HG03139 (cell line): ENCODE data around the gene VPS33B.
"Not testable (repeated sequence)": the region's sequence is repeated elsewhere in the genome, so short reads cannot be mapped to it uniquely, and the experiment has no call there.

Source experiments
- ATAC-seq: cut with Tn5 transposase; IDR thresholded peaks from one replicate; pipeline ENCODE4 v1.9.1; 2021; ENCODE audit not compliant: unreplicated experiment

VPS33B gene

DNA sequence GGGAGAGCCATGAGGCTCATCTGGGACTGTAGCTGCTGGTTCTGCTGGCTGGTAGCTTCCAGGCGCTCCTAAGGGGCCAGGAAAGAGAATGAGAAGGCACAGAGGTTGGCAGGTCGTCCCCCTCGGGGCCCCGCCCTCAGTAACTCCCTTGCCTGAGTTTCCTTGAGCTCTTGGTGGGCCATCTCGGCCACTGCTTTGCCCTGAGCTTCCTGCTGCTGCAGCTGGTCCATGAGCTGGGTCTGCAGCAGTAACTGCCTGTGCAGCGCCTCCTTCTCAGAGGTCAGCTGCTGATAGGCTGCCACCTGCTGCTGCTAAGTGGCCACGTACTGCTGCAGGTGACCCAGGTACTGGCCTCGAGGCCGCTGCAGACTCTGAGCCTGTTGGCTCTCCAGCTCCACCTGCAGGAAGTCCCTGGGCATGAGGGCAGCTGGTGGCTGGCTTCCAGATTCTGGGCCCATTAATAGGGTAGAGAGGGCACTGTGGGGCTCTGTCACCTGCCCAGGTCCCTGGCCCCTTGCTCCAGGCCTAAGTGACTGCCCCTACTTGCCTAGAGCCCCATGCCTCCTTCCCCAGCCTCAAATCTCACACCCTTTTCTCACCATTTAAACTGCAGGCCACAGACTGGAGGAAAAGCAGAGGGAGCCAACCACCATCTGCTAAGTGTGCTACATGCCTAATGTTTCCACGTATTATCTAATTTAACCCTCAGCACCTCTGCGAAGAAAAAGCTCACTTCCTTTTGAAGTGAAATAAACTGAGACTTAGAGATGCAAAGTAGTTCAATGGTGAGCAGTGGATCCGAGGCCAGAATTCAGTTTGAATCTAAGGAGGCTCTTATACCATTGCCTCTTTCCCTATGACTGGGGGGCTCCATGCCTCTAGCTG lies 10.8 kb upstream of the VPS33B start:
- ATAC-seq: no peak

DNA sequence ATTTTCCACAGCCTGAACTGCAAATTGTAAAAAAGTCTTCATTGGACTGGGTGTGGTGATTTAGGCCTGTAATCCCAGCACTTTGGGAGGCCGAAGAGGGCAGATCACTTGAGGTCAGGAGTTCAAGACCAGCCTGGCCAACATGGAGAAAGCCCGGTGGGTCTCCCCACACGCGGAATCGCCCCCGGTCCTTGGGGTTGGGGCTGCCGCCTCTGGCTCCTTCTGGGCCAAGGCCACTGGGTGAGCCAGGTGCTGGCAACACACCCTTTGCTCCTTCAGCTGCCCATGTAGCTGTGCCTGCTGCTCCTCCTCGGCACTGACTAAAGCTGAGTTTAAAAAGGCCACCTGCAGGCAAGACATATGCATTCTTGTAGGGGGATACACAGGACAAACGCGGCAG lies 9.4 kb upstream of the VPS33B start:
- no peak for ATAC-seq

DNA sequence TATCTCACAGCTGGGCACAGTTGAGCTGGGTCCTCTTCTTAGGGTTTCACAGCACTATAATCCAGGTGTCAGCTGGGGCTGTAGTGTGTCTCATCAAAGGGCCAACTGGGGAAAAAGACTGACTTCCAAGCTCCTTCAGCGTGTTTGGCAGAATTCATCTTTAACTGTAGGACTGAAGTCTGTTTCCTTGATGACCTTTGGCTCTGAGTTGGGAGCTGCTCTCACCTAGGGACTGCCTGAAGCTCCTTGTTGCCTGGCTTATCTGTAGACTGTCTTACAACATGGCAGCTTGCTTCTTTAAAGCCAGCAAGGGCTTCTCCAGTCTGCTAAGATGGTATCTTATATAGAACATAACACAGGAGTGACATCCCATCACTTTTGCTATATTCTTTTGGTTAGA lies 5.3 kb upstream of the VPS33B start:
- no peak for ATAC-seq

DNA sequence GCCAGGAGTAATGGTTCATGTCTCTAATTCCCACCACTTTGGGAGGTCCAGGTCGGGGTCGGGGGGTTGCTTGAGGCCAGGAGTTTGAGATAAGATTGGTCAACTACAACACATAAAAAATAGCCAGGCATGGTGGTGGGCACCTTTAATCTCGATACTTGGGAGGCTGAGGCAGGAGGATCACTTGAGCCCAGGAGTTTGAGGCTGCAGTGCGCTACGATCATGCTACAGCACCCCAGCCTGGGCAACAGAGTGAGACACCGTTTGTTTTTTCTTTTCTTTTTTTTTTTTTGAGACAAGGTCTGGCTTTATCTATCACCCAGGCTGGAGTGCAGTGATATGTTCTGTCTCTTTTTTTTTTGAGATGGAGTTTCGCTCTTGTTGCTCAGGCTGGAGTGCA lies 1.3 kb upstream of the VPS33B start:
- ATAC-seq: no peak

- ATAC-seq: no peak
Measured at GRCh38 chr15:91022832-91023129, 387 bp upstream of the VPS33B start.

- ATAC-seq: peak; percentile 13
Measured at GRCh38 chr15:91021516-91022074, 799 bp downstream of the VPS33B start.

GRCh38 chr15:91018158-91018557 lies 4.2 kb downstream of the VPS33B start:
- ATAC-seq: no peak

DNA sequence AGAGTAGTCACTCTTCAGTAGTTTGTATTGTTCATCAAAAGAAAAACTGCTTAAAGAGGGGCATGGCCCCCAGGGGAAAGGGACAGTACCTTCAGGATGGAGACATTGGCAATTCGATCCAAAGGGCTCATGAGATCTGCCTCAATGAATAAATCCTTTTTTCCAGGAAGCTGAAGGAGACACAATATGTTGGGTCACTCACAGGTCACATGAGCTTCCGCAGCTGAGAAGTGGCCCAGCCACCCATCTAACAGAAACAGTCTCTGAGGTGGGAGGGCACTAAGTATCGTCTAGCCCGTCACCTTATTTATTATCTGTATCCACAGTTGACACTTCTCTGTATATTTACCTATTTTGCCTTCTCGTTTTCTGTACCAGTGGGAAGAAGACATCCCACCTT lies 4.7 kb downstream of the VPS33B start:
- ATAC-seq: no peak

GRCh38 chr15:91013701-91014100 lies 8.7 kb downstream of the VPS33B start:
- ATAC-seq: not testable (repeated sequence)

DNA sequence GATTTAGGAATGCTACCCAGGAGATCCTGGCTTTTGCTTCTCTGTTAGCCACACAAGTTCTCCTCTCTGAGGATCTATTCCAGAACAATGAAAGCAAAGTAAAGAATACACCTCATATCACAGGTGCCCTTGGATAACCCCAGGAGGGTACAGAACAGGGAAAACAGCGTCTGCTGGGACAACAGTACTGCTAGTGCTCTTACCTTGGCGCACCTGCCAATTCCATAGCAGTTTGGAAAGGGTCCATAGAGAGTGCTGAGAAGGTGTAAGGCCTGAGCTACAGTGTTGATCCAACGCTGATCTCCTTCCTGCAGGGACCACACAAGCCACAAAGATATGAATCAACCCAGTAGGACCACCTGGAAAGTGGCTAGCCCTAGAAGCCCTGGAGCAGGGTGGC lies 15.1 kb downstream of the VPS33B start:
- no peak for ATAC-seq

DNA sequence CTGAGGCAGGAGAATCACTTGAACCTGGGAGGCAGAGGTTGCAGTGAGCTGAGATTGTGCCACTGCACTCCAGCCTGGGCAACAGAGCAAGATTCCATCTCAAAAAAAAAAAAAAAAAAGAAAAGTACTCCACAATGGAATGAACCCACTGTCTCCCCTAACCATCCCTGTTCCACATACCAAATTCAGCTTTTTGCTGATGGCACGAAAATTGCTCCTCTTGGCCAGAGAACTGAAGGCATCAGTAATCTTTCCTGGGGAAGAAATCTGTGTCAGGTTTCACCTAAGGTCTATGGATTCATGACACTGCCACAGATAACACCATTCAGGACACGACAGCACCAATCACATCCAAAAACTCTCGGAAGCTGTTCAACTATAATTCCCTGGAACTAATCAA lies 21.2 kb downstream of the VPS33B start:
- ATAC-seq: no peak

- ATAC-seq: no peak
Measured at GRCh38 chr15:90998737-90999136, 23.7 kb downstream of the VPS33B start.

DNA sequence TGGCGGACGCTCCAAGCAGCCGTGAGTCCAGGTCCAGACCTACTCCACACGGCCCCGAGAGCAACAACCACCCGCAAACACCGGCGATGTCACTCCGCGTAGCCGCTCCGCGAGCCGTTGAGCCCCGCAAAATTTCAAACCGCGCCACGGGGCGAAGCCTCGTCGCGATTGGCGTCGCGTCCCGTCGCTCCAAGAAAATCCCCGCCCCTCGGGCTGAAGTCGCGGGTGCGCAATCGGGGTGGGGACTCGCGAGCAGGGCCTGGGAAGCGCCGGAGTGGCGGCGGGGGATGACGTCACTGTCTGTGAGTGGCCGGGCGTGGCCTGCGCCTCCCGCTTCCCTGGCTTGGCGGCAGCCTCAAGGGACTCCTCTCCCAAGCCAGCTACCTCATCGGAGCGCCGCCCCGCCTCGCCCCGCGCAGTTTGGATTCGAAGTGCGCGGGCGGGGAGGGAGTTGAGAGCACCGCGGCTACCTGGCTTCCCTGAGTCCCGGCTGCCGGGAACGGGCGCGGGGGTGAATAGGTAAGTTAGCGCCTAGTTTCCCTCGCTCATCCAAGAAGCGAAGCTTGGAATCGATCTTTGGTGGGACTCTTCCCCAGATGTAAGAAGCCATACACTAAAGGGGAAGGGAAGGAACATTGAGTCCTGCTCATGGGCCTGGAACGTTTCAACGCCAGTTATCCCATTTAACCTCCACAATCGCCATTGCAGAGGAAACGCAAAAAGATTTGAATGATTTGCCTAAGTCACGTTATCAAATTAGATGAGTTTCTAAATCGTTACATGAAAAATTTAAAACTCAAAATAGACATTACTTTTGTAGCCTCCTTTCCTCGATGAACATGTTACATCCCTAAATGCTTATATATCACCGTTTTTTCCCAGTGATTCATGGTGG lies 27.7 kb downstream of the VPS33B start, which contains the start of gene PRC1:
Gene PRC1, minus strand, starts transcription at position 119 of the 895 bp plus-strand sequence. Its CDS starts 118 bp downstream, at position 1.
- peak; percentile 94 for ATAC-seq

- peak; percentile 15 for ATAC-seq
Measured at GRCh38 chr15:90994059-90994416, 28.4 kb downstream of the VPS33B start.

- no peak for ATAC-seq
Measured at GRCh38 chr15:90991587-90992285, 30.7 kb downstream of the VPS33B start.

- no peak for ATAC-seq
Measured at GRCh38 chr15:90990446-90990845, 31.9 kb downstream of the VPS33B start.

- ATAC-seq: no peak
Measured at GRCh38 chr15:90989040-90989768, 33.2 kb downstream of the VPS33B start.

DNA sequence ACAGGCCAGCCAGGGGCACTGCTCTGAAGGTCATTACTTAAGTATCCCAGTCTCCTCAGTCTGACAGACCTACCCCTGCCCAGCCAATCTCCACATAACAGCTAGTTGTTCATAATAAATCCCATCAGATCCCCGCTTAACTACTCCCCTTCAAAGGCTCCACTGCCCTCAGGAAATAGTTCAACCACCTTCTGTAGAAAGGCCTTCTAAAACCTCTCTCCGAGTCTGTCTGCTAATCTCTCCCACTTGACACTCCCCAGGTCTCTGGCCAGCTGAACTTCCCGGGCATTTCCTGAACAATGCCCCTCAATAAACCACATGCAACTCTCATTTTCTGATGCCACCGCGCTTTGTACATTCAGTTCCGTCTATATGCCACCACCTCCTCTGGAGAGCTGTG lies 34.1 kb downstream of the VPS33B start:
- no peak for ATAC-seq

- ATAC-seq: no peak
Measured at GRCh38 chr15:90987561-90988141, 34.7 kb downstream of the VPS33B start.
